ENCODE results near the gene NMT1. TPM values are rescaled to one million over a fixed set of nuclear protein-coding genes. Genes with fewer than 3 reads are reported as not detected.

The NMT1 gene
- total and polyA plus RNA-seq, 2 experiments from 2014 or later: 71.2 to 126 TPM

DNA sequence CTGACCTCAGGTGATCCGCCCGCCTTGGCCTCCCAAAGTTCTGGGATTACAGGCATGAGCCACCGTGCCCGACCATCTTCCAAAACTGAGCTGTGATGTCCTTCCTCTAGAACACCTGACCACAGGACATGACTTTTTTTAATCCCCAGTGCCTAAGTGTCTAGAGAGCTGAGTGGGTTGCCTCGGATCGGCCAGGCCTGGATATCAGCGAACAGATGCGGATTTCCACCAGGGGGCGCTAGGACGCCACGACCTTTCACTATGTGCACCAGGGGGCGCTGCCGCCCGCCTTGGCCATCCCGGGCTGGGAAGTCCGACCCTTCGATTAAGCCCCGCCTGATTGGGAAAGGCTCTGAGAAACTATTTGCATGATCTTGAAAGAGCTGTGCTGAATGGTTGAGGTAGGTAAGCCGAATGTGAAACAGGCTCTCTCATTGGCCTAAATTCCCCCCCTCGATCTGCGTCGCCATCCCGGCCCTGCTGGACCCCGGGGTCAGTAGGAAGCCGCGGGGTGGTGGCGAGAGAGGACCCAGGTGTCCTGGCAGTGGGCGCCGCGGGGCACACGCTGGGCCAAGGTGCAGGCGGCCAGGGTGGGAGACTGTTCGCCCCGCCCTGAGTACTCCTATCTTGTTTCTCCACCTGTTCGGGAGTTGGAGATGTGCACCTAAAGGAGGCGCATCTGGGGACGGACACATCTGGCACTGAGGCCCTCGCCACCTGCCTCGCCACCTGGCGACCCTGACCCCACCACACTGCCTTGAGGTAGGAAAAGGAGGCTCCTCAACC is 74.3 kb downstream of the NMT1 start, which contains the start of gene ACBD4:
TSS of gene ACBD4 (plus strand) at position 496 of the 786 bp plus-strand sequence. CDS start 458 bp downstream, outside the sequence.
- Histone ChIP-seq H3K9me2 (replicated peaks; ENCODE audit: insufficient read depth) (no peaks in the 10 kb centered on the region), H3K36me3 (replicated peaks; ENCODE audit: insufficient read depth, low read depth) (no peaks in the 10 kb centered on the region), H3K79me2 (peaks cover 22% of the 10 kb centered on the region), H3K4me2 (peak within 1 kb of the TSS; percentile 72), H3K9me3 (ENCODE audit: low read depth) (no peaks in the 10 kb centered on the region), H3K27me3 (no peaks in the 10 kb centered on the region), H3K4me3 (peak within 1 kb of the TSS; percentile 13), H3K27ac (peak within 1 kb of the TSS; percentile 27), H3K4me1 (ENCODE audit: insufficient read depth) (peaks cover 21% of the 10 kb centered on the region), H4K20me1 (ENCODE audit: insufficient read depth, poor library complexity, severe bottlenecking) (no peaks in the 10 kb centered on the region), H2AFZ (peak within 1 kb of the TSS; percentile 10)
- WGBS (ENCODE audit: low lambda C conversion rate, missing lambda C conversion rate): 11% methylated on average over 40 of the region's 40 CpGs
- peak; percentile 97 for DNase-seq (ENCODE audit: low spot score)
- no peak for TF ChIP-seq EZH2phosphoT487 (IDR thresholded peaks at IDR 0.05; ENCODE audit: low read depth, severe bottlenecking, unreplicated experiment)
- TF ChIP-seq, protein P1, sequence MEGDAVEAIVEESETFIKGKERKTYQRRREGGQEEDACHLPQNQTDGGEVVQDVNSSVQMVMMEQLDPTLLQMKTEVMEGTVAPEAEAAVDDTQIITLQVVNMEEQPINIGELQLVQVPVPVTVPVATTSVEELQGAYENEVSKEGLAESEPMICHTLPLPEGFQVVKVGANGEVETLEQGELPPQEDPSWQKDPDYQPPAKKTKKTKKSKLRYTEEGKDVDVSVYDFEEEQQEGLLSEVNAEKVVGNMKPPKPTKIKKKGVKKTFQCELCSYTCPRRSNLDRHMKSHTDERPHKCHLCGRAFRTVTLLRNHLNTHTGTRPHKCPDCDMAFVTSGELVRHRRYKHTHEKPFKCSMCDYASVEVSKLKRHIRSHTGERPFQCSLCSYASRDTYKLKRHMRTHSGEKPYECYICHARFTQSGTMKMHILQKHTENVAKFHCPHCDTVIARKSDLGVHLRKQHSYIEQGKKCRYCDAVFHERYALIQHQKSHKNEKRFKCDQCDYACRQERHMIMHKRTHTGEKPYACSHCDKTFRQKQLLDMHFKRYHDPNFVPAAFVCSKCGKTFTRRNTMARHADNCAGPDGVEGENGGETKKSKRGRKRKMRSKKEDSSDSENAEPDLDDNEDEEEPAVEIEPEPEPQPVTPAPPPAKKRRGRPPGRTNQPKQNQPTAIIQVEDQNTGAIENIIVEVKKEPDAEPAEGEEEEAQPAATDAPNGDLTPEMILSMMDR (IDR thresholded peaks at IDR 0.05; ENCODE audit: poor library complexity): peak; percentile 100
- TF ChIP-seq EZH2 (IDR thresholded peaks at IDR 0.05; ENCODE audit: borderline replicate concordance): no peak

DNA sequence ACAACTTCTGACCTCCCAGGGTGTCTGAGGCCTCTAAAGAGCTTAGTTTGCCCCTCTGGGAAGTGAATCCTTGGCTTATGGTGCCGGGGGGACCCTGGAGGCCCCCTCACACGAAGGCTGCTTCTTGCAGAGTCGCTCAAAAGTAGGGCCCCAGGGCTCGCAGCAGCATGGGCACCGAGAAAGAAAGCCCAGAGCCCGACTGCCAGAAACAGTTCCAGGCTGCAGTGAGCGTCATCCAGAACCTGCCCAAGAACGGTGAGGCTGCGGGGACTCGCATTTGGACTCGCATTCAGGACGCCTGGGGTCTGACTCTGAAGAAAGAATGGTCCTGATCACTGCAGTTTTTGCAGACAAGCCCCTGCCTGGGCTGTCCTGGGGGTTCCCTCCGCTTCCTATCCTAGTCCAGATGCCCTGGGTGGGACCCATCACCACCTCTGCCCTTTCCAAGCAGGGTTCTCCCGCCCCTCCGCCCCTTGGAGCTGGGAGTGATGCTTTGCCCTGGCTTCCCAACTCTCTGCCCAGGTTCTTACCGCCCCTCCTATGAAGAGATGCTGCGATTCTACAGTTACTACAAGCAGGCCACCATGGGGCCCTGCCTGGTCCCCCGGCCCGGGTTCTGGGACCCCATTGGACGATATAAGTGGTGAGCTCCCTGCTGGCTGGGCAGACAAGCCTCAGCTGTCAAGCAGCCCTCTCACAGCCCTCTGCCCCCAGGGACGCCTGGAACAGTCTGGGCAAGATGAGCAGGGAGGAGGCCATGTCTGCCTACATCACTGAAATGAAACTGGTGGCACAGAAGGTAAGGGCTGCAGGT is 75.1 kb downstream of the NMT1 start:
- no peaks in the 10 kb centered on the region for H3K9me2 ChIP-seq (replicated peaks; ENCODE audit: insufficient read depth)
- H3K4me3 ChIP-seq: peak overlapping the region; percentile 13
- WGBS (ENCODE audit: low lambda C conversion rate, missing lambda C conversion rate): 87% methylated on average over 19 of the region's 21 CpGs
- H3K27me3 ChIP-seq: no peaks in the 10 kb centered on the region
- H2AFZ ChIP-seq: peak overlapping the region; percentile 10
- peaks cover 13% of the 10 kb centered on the region for H3K4me1 ChIP-seq (ENCODE audit: insufficient read depth)
- peak overlapping the region; percentile 72 for H3K4me2 ChIP-seq
- H3K9me3 ChIP-seq (ENCODE audit: low read depth): no peaks in the 10 kb centered on the region
- TF ChIP-seq EZH2 (IDR thresholded peaks at IDR 0.05; ENCODE audit: borderline replicate concordance) (no peak), EZH2phosphoT487 (IDR thresholded peaks at IDR 0.05; ENCODE audit: low read depth, severe bottlenecking, unreplicated experiment) (no peak)
- TF ChIP-seq, protein P1 (IDR thresholded peaks at IDR 0.05; ENCODE audit: poor library complexity): no peak
- H4K20me1 ChIP-seq (ENCODE audit: insufficient read depth, poor library complexity, severe bottlenecking): no peaks in the 10 kb centered on the region
- no peak for DNase-seq (ENCODE audit: low spot score)
- H3K27ac ChIP-seq: peak overlapping the region; percentile 27
- H3K36me3 ChIP-seq (replicated peaks; ENCODE audit: insufficient read depth, low read depth): no peaks in the 10 kb centered on the region
- H3K79me2 ChIP-seq: peaks cover 14% of the 10 kb centered on the region

GRCh38 chr17:45136846-45137560 is 75.9 kb downstream of the NMT1 start:
- no peaks in the 10 kb centered on the region for H4K20me1 ChIP-seq (ENCODE audit: insufficient read depth, poor library complexity, severe bottlenecking)
- H2AFZ ChIP-seq: no peak overlapping the region
- no peak for DNase-seq (ENCODE audit: low spot score)
- H3K4me1 ChIP-seq (ENCODE audit: insufficient read depth): peaks cover 7% of the 10 kb centered on the region
- TF ChIP-seq, protein P1 (IDR thresholded peaks at IDR 0.05; ENCODE audit: poor library complexity): no peak
- TF ChIP-seq EZH2phosphoT487 (IDR thresholded peaks at IDR 0.05; ENCODE audit: low read depth, severe bottlenecking, unreplicated experiment) (no peak), EZH2 (IDR thresholded peaks at IDR 0.05; ENCODE audit: borderline replicate concordance) (no peak)
- no peaks in the 10 kb centered on the region for H3K27me3 ChIP-seq
- whole genome bisulfite sequencing (ENCODE audit: low lambda C conversion rate, missing lambda C conversion rate): 92% methylated on average over 12 of the region's 12 CpGs
- peaks cover 6% of the 10 kb centered on the region for H3K79me2 ChIP-seq
- no peak overlapping the region for H3K4me2 ChIP-seq
- H3K4me3 ChIP-seq: no peak overlapping the region
- H3K9me2 ChIP-seq (replicated peaks; ENCODE audit: insufficient read depth): no peaks in the 10 kb centered on the region
- no peaks in the 10 kb centered on the region for H3K36me3 ChIP-seq (replicated peaks; ENCODE audit: insufficient read depth, low read depth)
- H3K27ac ChIP-seq: no peak overlapping the region
- no peaks in the 10 kb centered on the region for H3K9me3 ChIP-seq (ENCODE audit: low read depth)
